ENCODE results near the gene SYT8. TPM values are rescaled to one million over a fixed set of nuclear protein-coding genes. Genes with fewer than 3 reads are reported as not detected.
"Not testable (repeated sequence)": the region's sequence is repeated elsewhere in the genome, so short reads cannot be mapped to it uniquely, and the experiment has no call there.

Gene SYT8
- total RNA-seq, 1 donor from 2014 or later, result not detected

DNA sequence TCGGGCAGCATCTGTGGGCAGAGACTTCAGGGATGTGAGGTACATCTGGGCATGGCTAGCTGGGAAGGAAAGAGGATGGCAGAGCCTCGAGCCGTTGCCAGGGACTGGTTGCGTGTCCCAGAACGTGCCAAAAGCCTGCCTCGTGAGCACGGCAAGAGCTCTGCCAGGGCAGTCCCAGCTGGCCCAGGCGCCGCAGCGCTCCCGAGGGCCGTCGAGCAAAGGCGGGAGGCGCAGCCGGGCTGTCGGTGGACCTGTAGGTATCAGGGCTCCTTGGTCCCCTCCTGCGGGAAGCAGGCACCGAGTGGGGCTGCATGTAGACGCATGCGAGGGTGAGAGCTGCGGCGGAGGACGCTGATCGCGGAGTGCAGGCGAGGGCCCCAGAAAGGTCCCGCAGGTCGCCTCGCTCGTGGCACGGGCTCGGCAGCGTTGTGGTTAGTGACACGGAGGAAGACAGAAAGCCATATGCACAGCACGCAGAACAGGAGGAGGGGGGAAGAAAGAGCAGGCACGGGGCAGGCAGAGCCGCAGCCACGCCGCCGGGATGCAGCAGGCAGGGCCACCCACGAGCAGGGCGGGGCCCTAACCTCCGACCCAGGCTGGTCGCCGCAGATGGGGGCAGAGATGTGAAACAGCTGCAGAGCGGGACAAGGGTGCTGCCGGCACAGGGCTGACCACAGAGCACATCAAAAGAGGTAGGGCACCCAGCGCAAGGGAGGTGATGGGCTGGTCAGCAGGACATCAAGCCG, 36.1 kb downstream of the SYT8 start:
- intact Hi-C loops (cut with micrococcal nuclease), result no loop called here
- DNase-seq, result no peak
- POLR2A ChIA-PET, result no interaction called here

DNA sequence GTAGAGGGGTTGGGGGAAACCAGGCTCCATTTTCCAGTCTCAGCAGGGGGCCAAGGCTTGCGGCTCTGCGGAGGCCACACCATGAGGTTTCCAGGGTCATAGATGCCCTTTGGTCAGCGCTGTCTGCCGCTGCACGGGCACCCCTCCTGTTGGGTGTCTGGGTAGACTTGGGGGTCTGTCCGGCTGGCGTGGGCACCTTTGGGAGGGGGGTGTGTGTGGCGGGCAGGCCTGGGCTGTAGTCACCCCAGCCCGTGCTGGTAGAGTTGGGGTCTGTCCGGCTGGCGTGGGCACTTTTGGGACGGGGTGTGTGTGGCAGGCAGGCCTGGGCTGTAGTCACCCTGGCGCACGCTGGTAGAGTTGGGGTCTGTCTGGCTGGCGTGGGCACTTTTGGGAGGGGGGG, 36.7 kb downstream of the SYT8 start:
- DNase-seq (no peak), ATAC-seq (ENCODE audit: low read depth) (no peak)
- Mint-ChIP-seq H3K4me1 (peaks cover 69% of the 10 kb centered on the region), H3K36me3 (ENCODE audit: low read depth) (peaks cover 29% of the 10 kb centered on the region), H3K4me3 (no peak overlapping the region), H3K9me3 (no peaks in the 10 kb centered on the region), H3K27me3 (no peaks in the 10 kb centered on the region), H3K27ac (no peak overlapping the region)
- CTCF ChIA-PET, result no interaction called here
- POLR2A ChIA-PET, result no interaction called here
- TF ChIP-seq, protein P1, sequence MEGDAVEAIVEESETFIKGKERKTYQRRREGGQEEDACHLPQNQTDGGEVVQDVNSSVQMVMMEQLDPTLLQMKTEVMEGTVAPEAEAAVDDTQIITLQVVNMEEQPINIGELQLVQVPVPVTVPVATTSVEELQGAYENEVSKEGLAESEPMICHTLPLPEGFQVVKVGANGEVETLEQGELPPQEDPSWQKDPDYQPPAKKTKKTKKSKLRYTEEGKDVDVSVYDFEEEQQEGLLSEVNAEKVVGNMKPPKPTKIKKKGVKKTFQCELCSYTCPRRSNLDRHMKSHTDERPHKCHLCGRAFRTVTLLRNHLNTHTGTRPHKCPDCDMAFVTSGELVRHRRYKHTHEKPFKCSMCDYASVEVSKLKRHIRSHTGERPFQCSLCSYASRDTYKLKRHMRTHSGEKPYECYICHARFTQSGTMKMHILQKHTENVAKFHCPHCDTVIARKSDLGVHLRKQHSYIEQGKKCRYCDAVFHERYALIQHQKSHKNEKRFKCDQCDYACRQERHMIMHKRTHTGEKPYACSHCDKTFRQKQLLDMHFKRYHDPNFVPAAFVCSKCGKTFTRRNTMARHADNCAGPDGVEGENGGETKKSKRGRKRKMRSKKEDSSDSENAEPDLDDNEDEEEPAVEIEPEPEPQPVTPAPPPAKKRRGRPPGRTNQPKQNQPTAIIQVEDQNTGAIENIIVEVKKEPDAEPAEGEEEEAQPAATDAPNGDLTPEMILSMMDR (IDR thresholded peaks at IDR 0.05), result no peak
- intact Hi-C loops (cut with micrococcal nuclease), result no loop called here

More for the DNA sequence above, 36.1 kb downstream of the SYT8 start:
- ATAC-seq (ENCODE audit: low read depth), result no peak
- no peaks in the 10 kb centered on the region for H3K27me3 Mint-ChIP-seq
- H3K27ac Mint-ChIP-seq, result no peak overlapping the region
- H3K36me3 Mint-ChIP-seq (ENCODE audit: low read depth), result peaks cover 32% of the 10 kb centered on the region
- CTCF ChIA-PET, result interaction anchor here (2.2 kb wide), 1 partner anchor 11 kb away, joined by 8 read pairs; no protein-coding TSS in a partner anchor
- peaks cover 67% of the 10 kb centered on the region for H3K4me1 Mint-ChIP-seq
- TF ChIP-seq, protein P1 (IDR thresholded peaks at IDR 0.05), result no peak
- H3K9me3 Mint-ChIP-seq, result no peaks in the 10 kb centered on the region
- no peak overlapping the region for H3K4me3 Mint-ChIP-seq

DNA sequence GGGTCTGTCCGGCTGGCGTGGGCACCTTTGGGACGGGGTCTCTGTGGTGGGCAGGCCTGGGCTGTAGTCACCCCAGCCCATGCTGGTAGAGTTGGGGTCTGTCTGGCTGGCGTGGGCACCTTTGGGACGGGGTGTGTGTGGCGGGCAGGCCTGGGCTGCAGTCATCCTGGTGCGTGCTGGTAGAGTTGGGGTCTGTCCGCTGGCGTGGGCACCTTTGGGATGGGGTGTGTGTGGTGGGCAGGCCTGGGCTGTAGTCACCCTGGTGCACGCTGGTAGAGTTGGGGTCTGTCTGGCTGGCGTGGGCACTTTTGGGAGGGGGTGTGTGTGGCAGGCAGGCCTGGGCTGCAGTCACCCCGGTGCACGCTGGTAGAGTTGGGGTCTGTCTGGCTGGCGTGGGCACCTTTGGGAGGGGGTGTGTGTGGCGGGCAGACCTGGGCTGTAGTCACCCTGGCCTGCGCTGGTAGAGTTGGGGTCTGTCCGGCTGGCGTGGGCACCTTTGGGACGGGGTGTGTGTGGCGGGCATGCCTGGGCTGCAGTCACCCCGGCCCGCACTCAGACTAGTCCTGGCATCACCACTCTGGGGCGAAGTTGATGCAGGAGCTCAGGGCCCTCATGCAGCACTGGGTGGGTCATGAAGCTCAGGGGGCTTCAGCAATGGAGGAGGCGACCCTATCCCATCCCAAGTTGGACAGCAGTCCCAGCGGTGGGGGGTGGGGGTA, 37.6 kb downstream of the SYT8 start:
- Mint-ChIP-seq H3K4me3 (no peak overlapping the region), H3K9me3 (no peaks in the 10 kb centered on the region), H3K27me3 (no peaks in the 10 kb centered on the region), H3K4me1 (peaks cover 66% of the 10 kb centered on the region), H3K36me3 (ENCODE audit: low read depth) (peaks cover 26% of the 10 kb centered on the region), H3K27ac (peak overlapping the region; percentile 50)
- ChIA-PET POLR2A (no interaction called here), CTCF (no interaction called here)
- intact Hi-C loops (cut with micrococcal nuclease), result no loop called here
- TF ChIP-seq, protein P1 (IDR thresholded peaks at IDR 0.05), result no peak
- ATAC-seq (ENCODE audit: low read depth) (no peak), DNase-seq (no peak)

DNA sequence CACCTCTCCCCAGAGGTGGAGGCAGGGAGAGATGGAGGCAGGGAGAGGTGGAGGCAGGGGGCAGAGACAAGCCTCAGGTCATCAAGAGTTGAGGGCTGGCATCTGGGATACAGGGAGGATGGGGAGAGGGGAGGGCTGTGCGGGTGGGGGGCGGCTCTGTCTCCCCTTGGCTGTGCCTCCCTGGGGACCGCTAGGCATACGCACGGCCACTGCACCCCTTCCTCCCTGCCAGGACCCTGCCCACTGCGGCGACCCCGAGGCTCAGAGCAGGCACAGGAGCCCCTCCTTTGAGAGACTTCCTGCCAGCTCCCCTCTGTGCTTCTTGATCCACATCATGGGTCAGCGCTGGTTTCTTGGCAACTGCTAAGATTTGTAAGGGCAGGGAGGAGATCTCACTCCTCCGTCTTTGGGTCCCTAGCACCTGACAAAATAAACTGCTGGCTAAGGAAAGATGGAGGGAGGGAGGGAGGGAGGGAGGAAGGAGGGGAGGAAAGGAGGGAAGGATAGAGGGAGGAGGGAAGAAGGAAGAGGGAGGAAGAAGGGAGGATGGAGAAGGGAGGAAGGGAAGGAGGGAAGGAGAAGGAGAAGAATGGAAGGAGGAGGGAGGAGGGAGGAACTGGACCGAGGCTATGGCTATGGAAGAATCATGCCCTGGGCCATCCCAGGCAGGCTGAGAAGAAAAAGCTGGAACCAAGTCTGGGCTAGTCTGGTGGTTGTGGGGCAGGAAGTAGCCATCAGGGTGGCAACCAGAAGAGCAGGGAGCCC, 38.4 kb downstream of the SYT8 start:
- ATAC-seq (ENCODE audit: low read depth) (no peak), DNase-seq (no peak)
- CTCF ChIA-PET, result no interaction called here
- peaks cover 30% of the 10 kb centered on the region for H3K36me3 Mint-ChIP-seq (ENCODE audit: low read depth)
- TF ChIP-seq, protein P1 (IDR thresholded peaks at IDR 0.05), result no peak
- POLR2A ChIA-PET, result interaction anchor here (0.6 kb wide), 1 partner anchor 9 kb away, joined by 11 read pairs; no protein-coding TSS in a partner anchor
- intact Hi-C loops (cut with micrococcal nuclease), result no loop called here
- H3K4me1 Mint-ChIP-seq, result peaks cover 65% of the 10 kb centered on the region
- no peaks in the 10 kb centered on the region for H3K27me3 Mint-ChIP-seq
- no peaks in the 10 kb centered on the region for H3K9me3 Mint-ChIP-seq
- peak overlapping the region; percentile 50 for H3K27ac Mint-ChIP-seq
- H3K4me3 Mint-ChIP-seq, result no peak overlapping the region

DNA sequence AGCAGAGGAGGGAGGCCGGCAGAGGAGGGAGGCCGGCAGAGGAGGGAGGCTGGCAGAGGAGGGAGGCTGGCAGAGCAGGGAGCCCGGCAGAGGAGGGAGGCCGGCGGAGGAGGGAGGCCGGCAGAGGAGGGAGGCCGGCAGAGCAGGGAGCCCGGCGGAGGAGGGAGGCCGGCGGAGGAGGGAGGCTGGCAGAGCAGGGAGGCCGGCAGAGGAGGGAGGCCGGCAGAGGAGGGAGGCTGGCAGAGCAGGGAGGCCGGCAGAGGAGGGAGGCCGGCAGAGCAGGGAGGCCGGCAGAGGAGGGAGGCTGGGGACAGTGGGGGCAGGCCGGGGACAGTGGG, 39.0 kb downstream of the SYT8 start:
- DNase-seq; H3K27me3 Mint-ChIP-seq; POLR2A ChIA-PET; H3K4me3 Mint-ChIP-seq; intact Hi-C loops (cut with micrococcal nuclease); ATAC-seq (ENCODE audit: low read depth); H3K9me3 Mint-ChIP-seq; H3K27ac Mint-ChIP-seq; CTCF ChIA-PET: not testable (repeated sequence)
- Mint-ChIP-seq H3K4me1 (peaks cover 66% of the 10 kb centered on the region), H3K36me3 (ENCODE audit: low read depth) (peaks cover 31% of the 10 kb centered on the region)

DNA sequence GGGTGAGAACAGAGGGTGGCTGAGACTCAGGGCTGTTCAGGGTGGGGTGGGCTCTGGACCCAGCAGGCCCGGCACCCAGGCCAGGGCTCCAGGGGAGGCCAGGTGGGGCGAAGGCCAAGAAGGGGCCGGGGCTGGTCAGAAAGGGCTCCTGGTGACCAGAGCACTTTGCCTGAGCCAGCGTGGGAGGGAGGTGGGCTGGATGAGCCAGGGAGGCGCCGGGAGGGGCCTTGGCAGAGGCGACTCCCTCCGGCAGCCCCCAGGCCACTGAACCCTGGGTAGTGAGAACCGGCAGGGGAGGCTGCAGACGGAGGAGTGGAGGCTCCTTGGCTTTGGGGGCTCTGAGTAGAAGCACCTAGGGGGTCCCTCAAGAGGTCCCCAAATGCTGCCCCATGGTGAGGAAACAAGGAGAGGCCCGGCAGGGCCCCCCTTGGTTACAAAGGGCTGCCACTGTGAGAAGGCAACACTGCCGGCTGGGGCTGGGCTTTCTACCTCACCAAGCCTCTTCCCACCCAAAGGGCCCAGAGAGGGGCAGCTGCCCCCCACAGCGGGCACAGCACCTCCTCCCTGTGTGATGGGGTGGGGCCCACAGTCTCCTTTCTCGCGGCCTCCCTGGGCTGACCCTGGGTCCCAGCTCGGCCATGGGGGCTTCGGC, 39.8 kb downstream of the SYT8 start:
- H3K27ac Mint-ChIP-seq; DNase-seq; H3K9me3 Mint-ChIP-seq; ATAC-seq (ENCODE audit: low read depth); POLR2A ChIA-PET; intact Hi-C loops (cut with micrococcal nuclease); H3K27me3 Mint-ChIP-seq; H3K4me3 Mint-ChIP-seq; CTCF ChIA-PET: not testable (repeated sequence)
- Mint-ChIP-seq H3K4me1 (peaks cover 64% of the 10 kb centered on the region), H3K36me3 (ENCODE audit: low read depth) (peaks cover 26% of the 10 kb centered on the region)
